Measurements from ENCODE around the gene RAD51B. TPM values are rescaled to one million over a fixed set of nuclear protein-coding genes. Genes with fewer than 3 reads are reported as not detected.
A peak's percentile ranks its signal among the peaks of the same experiment; 100 is the strongest.

The RAD51B gene
- total and polyA plus RNA-seq, 4 donors = 2.5 to 95.0 (median 9.6) TPM

DNA sequence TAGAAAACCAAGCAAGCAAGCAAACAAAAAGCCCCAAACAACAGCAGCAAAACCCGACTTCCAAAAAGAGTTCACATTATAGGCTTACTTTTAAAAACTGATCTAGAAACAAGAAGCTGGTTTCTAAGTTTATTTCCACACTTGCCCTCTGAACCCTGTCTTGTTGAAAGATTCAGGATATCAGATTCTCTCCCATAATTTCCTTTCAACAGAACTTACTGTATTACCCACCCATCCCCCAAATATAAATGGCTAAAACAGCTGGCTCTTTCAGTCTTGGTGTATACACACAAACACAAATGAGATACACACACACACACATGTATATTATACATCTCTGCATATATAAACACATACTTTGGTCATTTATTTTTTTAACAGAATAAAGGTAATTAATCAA is 512.4 kb downstream of the RAD51B start:
- no peak overlapping the region for H3K4me3 ChIP-seq
- peak in 2 of 3 donors; percentile 97 to 98 for DNase-seq
- H3K36me3 ChIP-seq (ENCODE audit: control insufficient read depth in 4 of 4, insufficient read depth in 4 of 4, low read length in 4 of 4) = no peaks in the 10 kb centered on the region
- TF ChIP-seq, protein P1, sequence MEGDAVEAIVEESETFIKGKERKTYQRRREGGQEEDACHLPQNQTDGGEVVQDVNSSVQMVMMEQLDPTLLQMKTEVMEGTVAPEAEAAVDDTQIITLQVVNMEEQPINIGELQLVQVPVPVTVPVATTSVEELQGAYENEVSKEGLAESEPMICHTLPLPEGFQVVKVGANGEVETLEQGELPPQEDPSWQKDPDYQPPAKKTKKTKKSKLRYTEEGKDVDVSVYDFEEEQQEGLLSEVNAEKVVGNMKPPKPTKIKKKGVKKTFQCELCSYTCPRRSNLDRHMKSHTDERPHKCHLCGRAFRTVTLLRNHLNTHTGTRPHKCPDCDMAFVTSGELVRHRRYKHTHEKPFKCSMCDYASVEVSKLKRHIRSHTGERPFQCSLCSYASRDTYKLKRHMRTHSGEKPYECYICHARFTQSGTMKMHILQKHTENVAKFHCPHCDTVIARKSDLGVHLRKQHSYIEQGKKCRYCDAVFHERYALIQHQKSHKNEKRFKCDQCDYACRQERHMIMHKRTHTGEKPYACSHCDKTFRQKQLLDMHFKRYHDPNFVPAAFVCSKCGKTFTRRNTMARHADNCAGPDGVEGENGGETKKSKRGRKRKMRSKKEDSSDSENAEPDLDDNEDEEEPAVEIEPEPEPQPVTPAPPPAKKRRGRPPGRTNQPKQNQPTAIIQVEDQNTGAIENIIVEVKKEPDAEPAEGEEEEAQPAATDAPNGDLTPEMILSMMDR (IDR thresholded peaks at IDR 0.05; ENCODE audit: control extremely low read depth, extremely low read depth) = no peak
- no peaks in the 10 kb centered on the region for H3K27me3 ChIP-seq (ENCODE audit: control insufficient read depth in 3 of 3, insufficient read depth in 3 of 3, low read length in 2 of 3)
- H3K9me3 ChIP-seq (ENCODE audit: control insufficient read depth in 4 of 4, insufficient read depth in 3 of 4, low read length in 3 of 4) = no peaks in the 10 kb centered on the region
- no peak for ATAC-seq (ENCODE audit: insufficient read depth, low FRiP score)
- 85 to 94% methylated on average over 1 of the region's 1 CpG for WGBS, 2 donors
- H3K9ac ChIP-seq (ENCODE audit: insufficient read depth in 1 of 2, low read length in 2 of 2) = no peak overlapping the region
- H3K27ac ChIP-seq (ENCODE audit: low read depth in 1 of 2, low read length in 1 of 2) = no peak overlapping the region
- peaks cover 0 to 34% (median 4%) of the 10 kb centered on the region in 5 donors for H3K4me1 ChIP-seq (ENCODE audit: control insufficient read depth in 5 of 5, insufficient read depth in 5 of 5, low read length in 5 of 5)

DNA sequence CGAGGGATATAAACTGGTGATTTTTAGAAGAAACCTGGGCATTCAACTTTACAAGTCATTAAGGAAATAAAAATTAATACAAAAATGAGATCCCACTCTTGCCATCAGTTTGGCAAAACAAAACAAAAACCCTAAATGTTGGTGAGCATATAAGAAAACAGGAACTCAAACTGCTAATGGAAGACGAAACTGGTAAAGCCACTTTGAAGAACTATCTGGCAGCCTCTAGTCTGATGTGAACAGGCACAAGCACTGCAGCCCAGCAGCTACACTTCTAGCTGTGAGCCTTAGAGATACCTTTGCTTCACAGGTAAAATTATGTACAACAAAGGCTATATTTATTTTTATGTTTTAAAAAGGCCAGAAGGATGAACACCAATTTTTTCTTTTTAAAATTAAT is 513.7 kb downstream of the RAD51B start:
- Histone ChIP-seq H3K4me3 (no peak overlapping the region), H3K9ac (ENCODE audit: insufficient read depth in 1 of 2, low read length in 2 of 2) (no peak overlapping the region), H3K36me3 (ENCODE audit: control insufficient read depth in 4 of 4, insufficient read depth in 4 of 4, low read length in 4 of 4) (no peaks in the 10 kb centered on the region), H3K9me3 (ENCODE audit: control insufficient read depth in 4 of 4, insufficient read depth in 3 of 4, low read length in 3 of 4) (no peaks in the 10 kb centered on the region), H3K27me3 (ENCODE audit: control insufficient read depth in 3 of 3, insufficient read depth in 3 of 3, low read length in 2 of 3) (no peaks in the 10 kb centered on the region), H3K4me1 (ENCODE audit: control insufficient read depth in 5 of 5, insufficient read depth in 5 of 5, low read length in 5 of 5) (peaks cover 0 to 34% (median 4%) of the 10 kb centered on the region in 5 donors), H3K27ac (ENCODE audit: low read depth in 1 of 2, low read length in 1 of 2) (no peak overlapping the region)
- 71 to 78% methylated on average over 2 of the region's 2 CpGs for WGBS, 2 donors
- ATAC-seq (ENCODE audit: insufficient read depth, low FRiP score) = no peak
- no peak for DNase-seq
- TF ChIP-seq, protein P1 (IDR thresholded peaks at IDR 0.05; ENCODE audit: control extremely low read depth, extremely low read depth) = no peak

DNA sequence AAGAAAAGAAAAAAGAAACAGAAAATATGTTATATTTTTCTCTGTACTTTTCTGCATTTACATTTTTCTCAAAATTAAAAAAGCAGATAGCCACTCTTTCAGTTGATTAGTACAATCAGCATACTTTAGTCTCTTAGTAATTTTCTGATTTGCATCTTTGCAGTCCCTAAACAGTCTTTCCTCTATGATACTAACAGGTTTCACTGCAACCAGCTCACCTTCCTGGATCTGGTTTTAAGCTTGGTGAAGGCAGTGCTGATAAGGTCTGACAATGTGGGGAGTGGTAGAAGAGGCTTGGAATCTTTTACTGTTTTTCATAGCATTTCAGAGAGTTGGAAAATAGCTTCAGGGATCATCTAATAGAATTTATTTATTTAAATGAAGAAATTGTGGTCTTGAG is 515.7 kb downstream of the RAD51B start:
- no peak overlapping the region for H3K9ac ChIP-seq (ENCODE audit: insufficient read depth in 1 of 2, low read length in 2 of 2)
- TF ChIP-seq, protein P1 (IDR thresholded peaks at IDR 0.05; ENCODE audit: control extremely low read depth, extremely low read depth) = no peak
- peaks cover 0 to 30% (median 4%) of the 10 kb centered on the region in 5 donors for H3K4me1 ChIP-seq (ENCODE audit: control insufficient read depth in 5 of 5, insufficient read depth in 5 of 5, low read length in 5 of 5)
- no peak for DNase-seq
- ATAC-seq (ENCODE audit: insufficient read depth, low FRiP score) = no peak
- H3K9me3 ChIP-seq (ENCODE audit: control insufficient read depth in 4 of 4, insufficient read depth in 3 of 4, low read length in 3 of 4) = no peaks in the 10 kb centered on the region
- H3K4me3 ChIP-seq = no peak overlapping the region
- no peak overlapping the region for H3K27ac ChIP-seq (ENCODE audit: low read depth in 1 of 2, low read length in 1 of 2)
- H3K36me3 ChIP-seq (ENCODE audit: control insufficient read depth in 4 of 4, insufficient read depth in 4 of 4, low read length in 4 of 4) = no peaks in the 10 kb centered on the region
- no peaks in the 10 kb centered on the region for H3K27me3 ChIP-seq (ENCODE audit: control insufficient read depth in 3 of 3, insufficient read depth in 3 of 3, low read length in 2 of 3)

DNA sequence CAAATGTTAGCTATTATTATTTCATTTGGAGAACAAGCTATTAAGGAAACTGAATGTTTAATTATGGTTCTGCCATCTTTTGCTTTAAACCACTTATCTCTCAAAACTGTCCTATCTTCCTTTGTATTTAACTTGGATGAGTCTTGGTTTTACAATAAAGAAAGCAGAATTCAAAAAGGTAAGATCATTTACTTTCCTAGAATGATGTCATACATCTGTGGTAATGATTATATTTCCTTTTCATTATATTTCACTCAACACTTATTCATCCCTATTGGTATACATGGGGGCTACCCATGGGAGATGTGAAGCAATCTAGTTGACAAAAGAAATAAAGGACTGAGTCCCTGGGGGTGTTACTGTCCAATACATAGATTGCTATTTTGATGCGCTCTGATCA is 516.6 kb downstream of the RAD51B start:
- H3K27me3 ChIP-seq (ENCODE audit: control insufficient read depth in 3 of 3, insufficient read depth in 3 of 3, low read length in 2 of 3) = no peaks in the 10 kb centered on the region
- no peak overlapping the region for H3K27ac ChIP-seq (ENCODE audit: low read depth in 1 of 2, low read length in 1 of 2)
- ATAC-seq (ENCODE audit: insufficient read depth, low FRiP score) (no peak), DNase-seq (no peak)
- H3K4me1 ChIP-seq (ENCODE audit: control insufficient read depth in 5 of 5, insufficient read depth in 5 of 5, low read length in 5 of 5) = peaks cover 0 to 26% (median 4%) of the 10 kb centered on the region in 5 donors
- no peaks in the 10 kb centered on the region for H3K9me3 ChIP-seq (ENCODE audit: control insufficient read depth in 4 of 4, insufficient read depth in 3 of 4, low read length in 3 of 4)
- H3K9ac ChIP-seq (ENCODE audit: insufficient read depth in 1 of 2, low read length in 2 of 2) = no peak overlapping the region
- TF ChIP-seq, protein P1 (IDR thresholded peaks at IDR 0.05; ENCODE audit: control extremely low read depth, extremely low read depth) = no peak
- H3K36me3 ChIP-seq (ENCODE audit: control insufficient read depth in 4 of 4, insufficient read depth in 4 of 4, low read length in 4 of 4) = no peaks in the 10 kb centered on the region
- H3K4me3 ChIP-seq = no peak overlapping the region
- 97 to 100% methylated on average over 1 of the region's 1 CpG for whole genome bisulfite sequencing, 2 donors
